GM19240 (cell line): ENCODE data around the gene TAL1.
A peak's percentile ranks its signal among the peaks of the same experiment; 100 is the strongest.
"Not testable (repeated sequence)": the region's sequence is repeated elsewhere in the genome, so short reads cannot be mapped to it uniquely, and the experiment has no call there.

Experiments
- DNase-seq: peaks from one replicate; pipeline ENCODE4 v3.0.0; 2011; ENCODE audit warnings: low spot score; ENCODE audit not compliant: insufficient read length

TAL1 gene

GRCh38 chr1:47213230-47213963, 18.6 kb downstream of the TAL1 start:
- DNase-seq, result no peak

- no peak for DNase-seq
Observed at GRCh38 chr1:47212636-47213229, 19.3 kb downstream of the TAL1 start.

GRCh38 chr1:47211796-47212269, 20.2 kb downstream of the TAL1 start:
- DNase-seq, result no peak

GRCh38 chr1:47210666-47211065, 21.4 kb downstream of the TAL1 start:
- DNase-seq, result no peak

- DNase-seq, result no peak
Observed at GRCh38 chr1:47209725-47210325, 22.2 kb downstream of the TAL1 start.

GRCh38 chr1:47209091-47209490, 22.9 kb downstream of the TAL1 start:
- DNase-seq, result no peak

- DNase-seq, result no peak
Observed at GRCh38 chr1:47208374-47208850, 23.6 kb downstream of the TAL1 start.

GRCh38 chr1:47207803-47208373, 24.1 kb downstream of the TAL1 start:
- DNase-seq, result no peak

- no peak for DNase-seq
Observed at GRCh38 chr1:47205918-47206317, 26.1 kb downstream of the TAL1 start.

GRCh38 chr1:47203504-47203903, 28.5 kb downstream of the TAL1 start:
- DNase-seq, result not testable (repeated sequence)

GRCh38 chr1:47201179-47201578, 30.8 kb downstream of the TAL1 start:
- no peak for DNase-seq

- DNase-seq, result no peak
Observed at GRCh38 chr1:47198214-47198613, 33.8 kb downstream of the TAL1 start.

GRCh38 chr1:47196622-47197021, 35.4 kb downstream of the TAL1 start:
- no peak for DNase-seq

- DNase-seq, result not testable (repeated sequence)
Observed at GRCh38 chr1:47195981-47196380, 36.0 kb downstream of the TAL1 start.

- DNase-seq, result no peak
Observed at GRCh38 chr1:47194311-47194710, 37.7 kb downstream of the TAL1 start.

- not testable (repeated sequence) for DNase-seq
Observed at GRCh38 chr1:47193496-47193895, 38.5 kb downstream of the TAL1 start.

- peak; percentile 76 for DNase-seq
Observed at GRCh38 chr1:47192458-47193384, 39.3 kb downstream of the TAL1 start.

GRCh38 chr1:47191940-47192457, 40.0 kb downstream of the TAL1 start:
- DNase-seq, result no peak

GRCh38 chr1:47190857-47191256, 41.2 kb downstream of the TAL1 start:
- no peak for DNase-seq

GRCh38 chr1:47190509-47190855, 41.5 kb downstream of the TAL1 start:
- no peak for DNase-seq
